IMR-90 (cell line): ENCODE measurements around the gene DRD4. TPM values are rescaled to one million over a fixed set of nuclear protein-coding genes. Genes with fewer than 3 reads are reported as not detected.

ENCODE experiments used
- ATAC-seq: fragments of 200-7000 bp; cut with Tn5 transposase; 2 replicates; pipeline ENCODE4 v1.9.1; 2020; ENCODE audit warnings: low read depth, mild to moderate bottlenecking, moderate library complexity
- BruUV-seq: library from RNA; stranded (reverse); fragments of 400-500 nt; replicated peaks from 2 replicates; lab custom pipeline; 2021; lab: Mats Ljungman, UMichigan
- CTCF ChIA-PET: fragments of 300-600 bp; formaldehyde crosslinking; extraction: SDS; loops from one replicate; lab custom pipeline; 2021; ENCODE audit warnings: antibody characterized with exemption; lab: Yijun Ruan, JAX
- POLR2A ChIA-PET: fragments of 300-600 bp; sonication (Branson Sonifier 250); formaldehyde crosslinking; loops from one replicate; lab custom pipeline; 2022; ENCODE audit warnings: antibody characterized with exemption; ENCODE audit not compliant: unreplicated experiment; lab: Charles Lee
- DNase-seq: peaks from one replicate; pipeline ENCODE4 v3.0.0; 2013
- H2AFZ ChIP-seq: replicated peaks from 2 replicates; pipeline ENCODE3; 2013; ENCODE audit warnings: low read length, mild to moderate bottlenecking; ENCODE audit not compliant: poor library complexity
- H2AK5ac ChIP-seq: 2 replicates; pipeline ENCODE4 v1.6.1; 2013; ENCODE audit warnings: low read depth, low read length, inconsistent platforms
- H2AK9ac ChIP-seq: replicated peaks from 2 replicates; pipeline ENCODE3; 2013; ENCODE audit warnings: mild to moderate bottlenecking, low read depth, low read length, moderate library complexity; ENCODE audit not compliant: poor library complexity
- H2BK120ac ChIP-seq: 2 replicates; pipeline ENCODE4 v1.6.1; 2013; ENCODE audit warnings: low read depth, low read length, inconsistent platforms
- H2BK15ac ChIP-seq: 3 replicates; pipeline ENCODE4 v1.6.1; 2013; ENCODE audit warnings: low read depth, low read length, inconsistent platforms
- H2BK20ac ChIP-seq: 2 replicates; pipeline ENCODE4 v1.6.1; 2013; ENCODE audit warnings: low read depth, mild to moderate bottlenecking, inconsistent platforms, low read length, moderate library complexity
- H2BK5ac ChIP-seq: 2 replicates; pipeline ENCODE4 v1.6.1; 2013; ENCODE audit warnings: mild to moderate bottlenecking, low read depth, low read length, inconsistent platforms; ENCODE audit not compliant: poor library complexity, severe bottlenecking
- H3K14ac ChIP-seq: replicated peaks from 2 replicates; pipeline ENCODE4 v1.6.1; 2013; ENCODE audit warnings: low read depth, low read length, inconsistent platforms
- H3K18ac ChIP-seq: 2 replicates; pipeline ENCODE4 v1.6.1; 2013; ENCODE audit warnings: low read depth, low read length, control low read depth
- H3K23ac ChIP-seq: 2 replicates; pipeline ENCODE4 v1.6.1; 2013; ENCODE audit warnings: low read depth, low read length, inconsistent platforms
- H3K27ac ChIP-seq: 2 replicates; pipeline ENCODE4 v1.5.1; 2013; ENCODE audit warnings: mild to moderate bottlenecking, control low read depth, low read length; ENCODE audit not compliant: insufficient read depth
- H3K27me3 ChIP-seq: 2 replicates; pipeline ENCODE4 v1.6.1; 2013; ENCODE audit warnings: low read length; ENCODE audit not compliant: control insufficient read depth, insufficient read depth
- H3K36me3 ChIP-seq: 2 replicates; pipeline ENCODE4 v1.6.1; 2013; ENCODE audit warnings: low read length, mixed read lengths; ENCODE audit not compliant: control insufficient read depth, insufficient read depth
- H3K4ac ChIP-seq: 2 replicates; pipeline ENCODE4 v1.6.1; 2013; ENCODE audit warnings: low read depth, low read length, inconsistent platforms
- H3K4me1 ChIP-seq: 2 replicates; pipeline ENCODE4 v1.6.1; 2013; ENCODE audit warnings: low read length, mixed read lengths; ENCODE audit not compliant: control insufficient read depth, insufficient read depth
- H3K4me2 ChIP-seq: 2 replicates; pipeline ENCODE4 v1.6.1; 2013; ENCODE audit warnings: low read depth, mild to moderate bottlenecking, control low read depth, low read length, moderate library complexity
- H3K4me3 ChIP-seq: 2 replicates; pipeline ENCODE4 v1.5.1; 2013; ENCODE audit warnings: low read depth, mild to moderate bottlenecking, control low read depth, low read length, moderate library complexity; ENCODE audit not compliant: insufficient read depth
- H3K56ac ChIP-seq: 2 replicates; pipeline ENCODE4 v1.6.1; 2013; ENCODE audit warnings: low read length, inconsistent platforms; ENCODE audit not compliant: insufficient read depth; ENCODE audit errors: extremely low read depth
- H3K79me1 ChIP-seq, 2 experiments: 2 replicates each; pipeline ENCODE4 v1.6.1; 2013; ENCODE audit warnings: low read length in 2 of 2, inconsistent platforms in 1 of 2, low read depth in 1 of 2
- H3K9ac ChIP-seq: 2 replicates; pipeline ENCODE4 v1.6.1; 2013; ENCODE audit warnings: low read depth, low read length, control low read depth
- H3K9me1 ChIP-seq: 2 replicates; pipeline ENCODE4 v1.6.1; 2013; ENCODE audit warnings: low read length, inconsistent platforms; ENCODE audit not compliant: insufficient read depth
- H3K9me3 ChIP-seq: 2 replicates; pipeline ENCODE4 v1.6.1; 2013; ENCODE audit warnings: low read length; ENCODE audit not compliant: control insufficient read depth, insufficient read depth
- H4K20me1 ChIP-seq: 2 replicates; pipeline ENCODE4 v1.6.1; 2013; ENCODE audit warnings: low read length, inconsistent platforms; ENCODE audit not compliant: insufficient read depth
- H4K5ac ChIP-seq: 2 replicates; pipeline ENCODE4 v1.6.1; 2013; ENCODE audit warnings: mild to moderate bottlenecking, low read depth, low read length, control low read depth
- H4K8ac ChIP-seq, 2 experiments: 2 replicates each; pipeline ENCODE4 v1.6.1; 2013; ENCODE audit warnings: low read depth in 2 of 2, low read length in 2 of 2, control low read depth in 1 of 2, inconsistent platforms in 1 of 2
- H4K91ac ChIP-seq: 2 replicates; pipeline ENCODE4 v1.6.1; 2013; ENCODE audit warnings: low read depth, low read length, inconsistent platforms; ENCODE audit not compliant: insufficient read depth
- BHLHE40 ChIP-seq: fragments of 150-350 bp; IDR thresholded peaks from 2 replicates; pipeline ENCODE4 v1.6.1; 2016; ENCODE audit warnings: mild to moderate bottlenecking, low read depth, low read length
- CEBPB ChIP-seq: IDR thresholded peaks from 2 replicates; pipeline ENCODE4 v1.6.1; 2012; ENCODE audit warnings: low read depth, low read length, improper control_type of control experiment
- CHD1 ChIP-seq: IDR thresholded peaks from 2 replicates; pipeline ENCODE4 v1.6.1; 2012; ENCODE audit warnings: low read depth, low read length, improper control_type of control experiment
- CTCF ChIP-seq: conservative IDR thresholded peaks from 2 replicates; pipeline ENCODE4 v1.5.1; 2012; ENCODE audit warnings: mild to moderate bottlenecking, low read depth, low read length, improper control_type of control experiment
- FOS ChIP-seq: fragments of 150-350 bp; IDR thresholded peaks from 2 replicates; pipeline ENCODE4 v1.6.1; 2016; ENCODE audit warnings: low read depth, low read length
- MAFK ChIP-seq: IDR thresholded peaks from 2 replicates; pipeline ENCODE4 v1.6.1; 2012; ENCODE audit warnings: low read depth, low read length, improper control_type of control experiment
- MAZ ChIP-seq: IDR thresholded peaks from 2 replicates; pipeline ENCODE4 v1.6.1; 2012; ENCODE audit warnings: low read depth, mild to moderate bottlenecking, low read length, improper control_type of control experiment, moderate library complexity, borderline replicate concordance
- MXI1 ChIP-seq: IDR thresholded peaks from 2 replicates; pipeline ENCODE4 v1.6.1; 2012; ENCODE audit warnings: low read depth, mild to moderate bottlenecking, low read length, moderate library complexity, borderline replicate concordance
- POLR2A ChIP-seq: IDR thresholded peaks from 2 replicates; pipeline ENCODE4 v1.6.1; 2012; ENCODE audit warnings: mild to moderate bottlenecking, low read depth, low read length
- RAD21 ChIP-seq: IDR thresholded peaks from 2 replicates; pipeline ENCODE4 v1.6.1; 2012; ENCODE audit warnings: low read length, improper control_type of control experiment
- RCOR1 ChIP-seq: IDR thresholded peaks from 2 replicates; pipeline ENCODE4 v1.6.1; 2012; ENCODE audit warnings: mild to moderate bottlenecking, low read length, improper control_type of control experiment; ENCODE audit not compliant: insufficient replicate concordance
- RFX5 ChIP-seq: IDR thresholded peaks from 2 replicates; pipeline ENCODE4 v1.8.0; 2012; ENCODE audit warnings: low read depth, mild to moderate bottlenecking, low read length, moderate library complexity
- SMC3 ChIP-seq: fragments of 150-350 bp; IDR thresholded peaks from 2 replicates; pipeline ENCODE4 v1.6.1; 2016; ENCODE audit warnings: low read depth, mild to moderate bottlenecking, antibody characterized with exemption, low read length, moderate library complexity
- WGBS, 2 experiments: methylation state at CpG; one replicate each; pipeline versions ENCODE4 v1.1.5 to v1.1.7; 2013; ENCODE audit warnings: missing lambda C conversion rate in 2 of 2; ENCODE audit not compliant: insufficient read length in 1 of 2; ENCODE audit errors: extremely low coverage in 2 of 2; 5-methylcytosine and 5-hydroxymethylcytosine counted together
- dilution Hi-C: fragments of 300-500 bp; cut with HindIII; formaldehyde crosslinking; loops from one replicate; pipeline ENCODE4 v1.14.3; 2018; ENCODE audit warnings: low sequenced_read_pairs; ENCODE audit not compliant: unreplicated experiment
- in situ Hi-C: fragments of 300-500 bp; cut with MboI; formaldehyde crosslinking; loops from 3 replicates; pipeline ENCODE4 v1.14.3; 2019; ENCODE audit warnings: low sequenced_read_pairs, inconsistent platforms, mixed read lengths
- intact Hi-C: fragments of 100-400 bp; cut with micrococcal nuclease; formaldehyde crosslinking; loops from 2 replicates; pipeline ENCODE4 v1.10.0; 2022
- polyA plus RNA-seq, 3 experiments: library from polyadenylated mRNA; depleted of rRNA; stranded (reverse); fragments of >200 nt; gene quantifications; 2 replicates each; pipeline ENCODE4 v1.2.3, GENCODE V29; 2012; ENCODE audit warnings: low replicate concordance in 1 of 3
- total RNA-seq: library from RNA; depleted of rRNA; stranded (reverse); fragments of >200 nt; gene quantifications from 2 replicates; pipeline ENCODE4 v1.2.3, GENCODE V29; 2012
- TF ChIP-seq, protein P1 (sequence below): fragments of 150-350 bp; IDR thresholded peaks from 2 replicates; pipeline ENCODE4 v1.6.1; 2016; ENCODE audit warnings: low read depth, mild to moderate bottlenecking, low read length, moderate library complexity, borderline replicate concordance

Gene DRD4
- total and polyA plus RNA-seq, 2 of the 4 experiments (the other 2 are of a cell fraction) = not detected

DNA sequence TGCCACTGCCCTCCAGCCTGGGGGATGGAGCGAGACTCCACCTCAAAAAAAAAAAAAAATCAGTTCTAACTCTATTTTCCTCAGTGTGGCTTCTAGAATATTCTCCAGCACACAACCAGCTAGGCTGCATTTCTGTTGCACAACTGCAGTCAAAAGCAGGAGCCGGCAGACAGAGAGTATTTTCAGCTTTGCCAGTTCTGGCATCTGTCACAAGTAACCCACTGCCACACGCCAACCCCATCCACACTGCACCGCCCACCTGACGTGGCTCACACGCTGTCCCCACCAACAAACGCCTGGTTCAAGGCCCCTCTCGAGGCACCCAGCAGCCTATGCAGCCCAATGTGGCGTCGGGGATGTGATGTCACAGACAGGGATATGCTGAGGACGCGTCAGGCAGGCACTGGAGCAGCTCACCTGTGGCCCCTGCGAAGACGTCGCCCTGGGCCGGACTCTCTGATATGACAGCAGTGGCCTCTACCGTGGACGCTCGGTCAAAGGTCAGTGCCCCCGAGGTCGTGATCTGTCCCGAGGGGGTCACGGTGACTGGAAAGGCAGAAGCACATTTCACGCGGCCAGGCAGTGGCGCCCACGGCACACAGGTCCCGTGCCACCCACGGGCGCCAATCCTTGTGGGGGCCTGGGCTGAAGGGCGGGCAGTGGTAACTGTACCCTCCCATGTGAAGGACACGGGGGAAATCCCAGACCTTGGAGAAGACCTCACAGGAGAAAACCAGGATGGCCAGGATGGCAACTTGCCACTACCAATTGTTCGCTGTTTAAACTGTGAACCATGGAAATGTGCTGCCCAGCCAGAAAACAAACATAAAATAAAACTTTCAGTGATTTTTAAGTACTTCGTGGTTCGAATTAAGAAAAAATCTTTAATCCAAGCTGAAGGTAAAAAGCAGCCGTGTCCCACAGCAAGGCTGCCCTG lies 42.5 kb downstream of the DRD4 start (continued):
- no peak for TF ChIP-seq RAD21

- H3K79me1 ChIP-seq = no peaks in the 10 kb centered on the region; a peak in 2 of 4 replicates
- H4K5ac ChIP-seq = no peak overlapping the region
- dilution Hi-C loops (no loop called here), in situ Hi-C loops (no loop called here), intact Hi-C loops (no loop called here)
- H4K8ac ChIP-seq = no peak overlapping the region
- no peak overlapping the region for H3K27ac ChIP-seq
- no peak overlapping the region for H3K23ac ChIP-seq
- ChIA-PET CTCF (no interaction called here), POLR2A (interaction anchor here (0.6 kb wide), 1 partner anchor 14 kb away, joined by 4 read pairs; no protein-coding TSS in a partner anchor)
- peaks cover 46% of the 10 kb centered on the region for H3K36me3 ChIP-seq
- no peak overlapping the region for H3K14ac ChIP-seq
- WGBS, 2 experiments = 96% methylated on average over 13 of the region's 19 CpGs; no CpG with 5 or more reads in 1 of the 2 experiments
- no peak overlapping the region for H4K91ac ChIP-seq
- H2AK9ac ChIP-seq = no peak overlapping the region
- H3K18ac ChIP-seq = no peak overlapping the region
- no peak overlapping the region for H3K4me3 ChIP-seq
- no peak overlapping the region for H2BK120ac ChIP-seq
- no peak overlapping the region for H2BK15ac ChIP-seq
- no peak overlapping the region for H3K4me2 ChIP-seq
- no peak overlapping the region for H2AK5ac ChIP-seq
- no peaks in the 10 kb centered on the region for H3K9me1 ChIP-seq
- TF ChIP-seq RAD21 (no peak), CEBPB (no peak), SMC3 (no peak), MAFK (no peak), MAZ (no peak), CTCF (no peak), RFX5 (no peak), CHD1 (no peak), RCOR1 (no peak), BHLHE40 (no peak), POLR2A (no peak), MXI1 (no peak), FOS (no peak)
- TF ChIP-seq, protein P1, sequence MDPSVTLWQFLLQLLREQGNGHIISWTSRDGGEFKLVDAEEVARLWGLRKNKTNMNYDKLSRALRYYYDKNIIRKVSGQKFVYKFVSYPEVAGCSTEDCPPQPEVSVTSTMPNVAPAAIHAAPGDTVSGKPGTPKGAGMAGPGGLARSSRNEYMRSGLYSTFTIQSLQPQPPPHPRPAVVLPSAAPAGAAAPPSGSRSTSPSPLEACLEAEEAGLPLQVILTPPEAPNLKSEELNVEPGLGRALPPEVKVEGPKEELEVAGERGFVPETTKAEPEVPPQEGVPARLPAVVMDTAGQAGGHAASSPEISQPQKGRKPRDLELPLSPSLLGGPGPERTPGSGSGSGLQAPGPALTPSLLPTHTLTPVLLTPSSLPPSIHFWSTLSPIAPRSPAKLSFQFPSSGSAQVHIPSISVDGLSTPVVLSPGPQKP = no peak
- H3K9me3 ChIP-seq = no peaks in the 10 kb centered on the region
- no peaks in the 10 kb centered on the region for H4K20me1 ChIP-seq
- ATAC-seq (no peak), DNase-seq (no peak)
- H2BK20ac ChIP-seq = no peak overlapping the region
- H3K9ac ChIP-seq = no peak overlapping the region
- H3K27me3 ChIP-seq = no peaks in the 10 kb centered on the region
- no TSS peak for BruUV-seq
- H3K56ac ChIP-seq = no peak overlapping the region
- H2BK5ac ChIP-seq = no peak overlapping the region
- H3K4ac ChIP-seq = no peak overlapping the region
- H2AFZ ChIP-seq = no peak overlapping the region
- H3K4me1 ChIP-seq = no peaks in the 10 kb centered on the region
Measured at GRCh38 chr11:680476-680875, 43.4 kb downstream of the DRD4 start.
